GM18868 (cell line): ENCODE measurements around the gene KRTAP4-12.
"Not testable (repeated sequence)": the region's sequence is repeated elsewhere in the genome, so short reads cannot be mapped to it uniquely, and the experiment has no call there.

ENCODE experiments used
- ATAC-seq: cut with Tn5 transposase; IDR thresholded peaks from one replicate; pipeline ENCODE4 v1.9.1; 2021; ENCODE audit warnings: mild to moderate bottlenecking, moderate library complexity; ENCODE audit not compliant: unreplicated experiment

Gene KRTAP4-12

DNA sequence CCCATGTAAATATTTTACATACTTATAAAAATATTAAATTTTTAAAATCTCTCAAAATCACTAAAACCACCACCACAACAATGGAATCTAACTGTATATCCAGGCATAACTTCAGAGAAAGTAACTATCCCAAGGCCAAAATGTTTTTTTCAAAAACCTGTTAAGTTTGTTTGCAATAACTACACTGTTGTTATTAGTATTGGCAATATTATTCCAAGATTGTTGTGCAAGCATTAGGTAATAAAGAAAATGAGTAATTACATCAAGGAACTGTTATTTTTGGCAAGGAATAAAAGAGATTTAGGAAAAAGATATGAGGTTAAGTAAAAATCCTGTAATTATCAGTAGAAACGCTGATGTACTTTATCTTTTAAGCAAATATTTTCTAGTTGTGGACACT lies 3.4 kb upstream of the KRTAP4-12 start:
- ATAC-seq: no peak

DNA sequence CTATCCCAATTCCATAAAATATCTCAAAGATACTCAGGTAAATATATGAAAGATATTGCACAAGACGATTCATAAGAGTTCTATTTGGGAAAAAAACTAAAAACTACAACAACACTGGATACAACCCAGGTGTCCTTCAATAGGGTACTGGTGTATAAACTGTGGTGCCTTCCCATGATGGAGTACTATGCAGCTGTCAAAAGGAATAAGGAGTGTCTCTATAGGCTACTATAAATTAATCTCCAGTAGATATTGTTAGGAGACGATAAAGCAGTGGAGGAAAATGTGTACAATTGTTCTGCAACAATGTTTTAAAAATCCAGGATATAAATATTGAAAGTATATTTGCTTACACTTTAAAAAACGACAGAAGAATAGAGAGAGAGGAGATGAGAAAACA lies 2.4 kb upstream of the KRTAP4-12 start:
- ATAC-seq: no peak

DNA sequence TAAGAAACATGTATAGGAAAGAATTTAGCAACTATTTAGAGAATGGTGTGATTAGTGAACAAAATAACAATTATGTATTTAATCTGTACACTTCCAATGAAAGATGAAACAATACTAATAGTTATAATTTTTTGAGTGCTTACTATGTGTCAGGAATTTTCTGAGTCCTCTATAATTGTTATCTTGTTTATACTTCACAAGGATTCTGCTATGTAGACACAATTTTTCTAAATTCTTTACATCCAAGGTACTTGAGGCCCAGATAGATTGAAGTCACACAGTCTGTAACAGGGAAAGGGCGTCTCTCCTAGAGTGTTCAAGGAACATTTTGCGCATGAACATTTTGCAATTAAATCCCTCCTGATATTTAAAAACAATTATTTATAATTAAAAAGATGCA lies 1.1 kb upstream of the KRTAP4-12 start:
- ATAC-seq: no peak

DNA sequence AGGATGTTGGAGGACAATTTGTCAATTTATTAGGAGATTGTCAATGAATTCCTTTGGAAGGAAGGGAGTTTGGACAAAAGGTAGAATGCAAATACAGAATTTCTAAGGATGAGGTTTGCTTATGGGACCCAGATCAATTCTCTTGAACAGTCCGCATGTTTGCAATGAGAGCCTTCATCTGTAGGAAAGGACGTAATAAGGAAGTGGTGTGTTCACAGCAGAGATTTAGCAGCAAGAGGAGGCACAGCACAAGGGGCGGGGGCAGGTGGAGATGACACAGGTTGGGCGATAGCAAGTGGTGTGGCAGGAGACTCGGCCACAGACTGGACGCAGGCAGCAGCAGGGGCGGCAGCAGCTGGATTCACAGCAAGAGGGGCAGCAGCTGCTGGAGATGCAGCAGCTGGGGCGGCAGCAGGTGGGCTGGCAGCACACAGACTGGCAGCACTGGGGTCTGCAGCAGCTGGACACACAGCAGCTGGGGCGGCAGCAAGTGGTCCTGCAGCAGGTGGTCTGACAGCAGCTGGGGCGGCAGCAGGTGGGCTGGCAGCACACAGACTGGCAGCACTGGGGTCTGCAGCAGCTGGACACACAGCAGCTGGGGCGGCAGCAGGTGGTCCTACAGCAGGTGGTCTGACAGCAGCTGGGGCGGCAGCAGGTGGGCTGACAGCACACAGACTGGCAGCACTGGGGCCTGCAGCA lies 541 bp downstream of the KRTAP4-12 start:
- not testable (repeated sequence) for ATAC-seq

DNA sequence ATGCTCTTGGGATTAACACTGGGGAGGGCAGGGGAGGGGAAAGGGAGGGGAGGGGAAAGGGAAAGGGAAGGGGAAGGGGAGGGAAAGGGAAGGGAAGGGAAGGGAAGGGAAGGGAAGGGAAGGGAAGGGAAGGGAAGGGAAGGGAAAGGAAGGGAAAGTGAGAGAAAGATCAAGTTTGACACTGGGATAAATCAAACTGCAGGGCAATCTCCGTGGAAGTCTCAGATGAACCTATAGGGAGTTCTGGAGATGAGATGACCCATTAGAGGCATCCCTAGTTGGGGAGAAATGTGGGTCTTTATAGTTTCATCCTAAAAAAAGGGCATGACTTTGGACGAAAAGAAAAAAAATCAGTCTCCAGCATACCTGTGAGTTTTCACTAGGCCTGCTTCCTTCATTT lies 2.2 kb downstream of the KRTAP4-12 start:
- no peak for ATAC-seq

DNA sequence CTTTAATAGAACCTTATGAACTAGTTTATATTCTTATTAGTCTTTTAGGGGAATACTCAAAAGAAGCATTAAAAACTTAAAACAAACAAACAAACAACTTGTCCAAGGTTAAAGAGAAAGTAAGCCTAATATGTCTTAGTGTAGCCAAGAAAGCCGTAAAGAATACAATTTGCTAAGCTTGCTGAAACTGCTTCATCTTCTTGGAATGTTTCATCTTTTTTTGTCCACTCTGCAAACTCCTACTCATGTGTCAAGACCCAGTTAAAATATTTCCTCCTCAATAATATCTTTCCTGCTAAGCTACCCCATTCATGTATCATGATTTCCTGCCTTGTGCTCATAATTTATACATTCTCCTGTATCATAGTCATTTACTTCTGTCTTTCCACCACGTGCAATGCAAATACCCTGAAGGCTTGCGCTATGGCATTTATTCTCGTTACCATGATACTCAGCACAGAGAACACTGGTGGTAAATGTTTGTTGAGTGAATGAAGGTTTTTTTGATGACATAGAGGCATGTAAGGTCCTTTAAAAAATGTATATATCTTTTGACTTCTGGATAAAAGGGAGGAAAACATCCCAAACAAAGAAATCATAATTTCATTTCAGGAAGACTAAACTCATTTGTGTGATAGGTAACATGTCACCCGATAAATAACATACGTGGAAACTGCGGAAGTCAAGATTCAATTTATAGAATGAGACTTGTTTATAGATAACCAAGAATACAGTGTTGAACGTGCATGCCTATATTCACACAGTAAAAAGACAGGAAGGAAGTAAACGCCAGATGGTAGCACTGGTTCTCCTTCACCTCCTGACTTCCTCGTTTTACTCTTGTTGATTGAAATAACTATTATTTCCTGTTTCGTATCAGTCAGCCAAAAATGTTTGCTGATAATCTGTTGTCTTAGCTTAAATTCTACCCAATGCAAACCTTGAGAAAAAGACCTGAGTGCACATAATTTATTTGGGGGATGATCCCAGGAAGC lies 4.0 kb downstream of the KRTAP4-12 start:
- not testable (repeated sequence) for ATAC-seq

DNA sequence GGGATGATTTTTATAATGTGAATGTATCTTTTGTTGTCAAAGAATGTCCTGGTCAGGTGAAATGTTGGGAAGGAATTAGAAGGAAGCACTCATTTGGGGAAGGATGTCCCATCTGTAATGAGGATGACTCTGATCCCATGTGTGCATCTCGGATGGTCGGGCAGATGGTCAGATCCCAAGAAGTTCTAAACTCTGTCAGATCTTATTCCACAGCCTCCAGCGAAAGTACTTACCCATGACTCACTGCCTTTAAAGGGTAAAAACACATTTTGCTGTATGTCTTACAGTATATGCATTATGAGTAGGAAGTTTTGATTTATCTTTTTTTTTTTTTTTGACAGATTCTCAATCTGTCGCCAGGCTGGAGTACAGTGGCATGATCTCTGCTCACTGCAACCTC lies 5.3 kb downstream of the KRTAP4-12 start:
- ATAC-seq: no peak

DNA sequence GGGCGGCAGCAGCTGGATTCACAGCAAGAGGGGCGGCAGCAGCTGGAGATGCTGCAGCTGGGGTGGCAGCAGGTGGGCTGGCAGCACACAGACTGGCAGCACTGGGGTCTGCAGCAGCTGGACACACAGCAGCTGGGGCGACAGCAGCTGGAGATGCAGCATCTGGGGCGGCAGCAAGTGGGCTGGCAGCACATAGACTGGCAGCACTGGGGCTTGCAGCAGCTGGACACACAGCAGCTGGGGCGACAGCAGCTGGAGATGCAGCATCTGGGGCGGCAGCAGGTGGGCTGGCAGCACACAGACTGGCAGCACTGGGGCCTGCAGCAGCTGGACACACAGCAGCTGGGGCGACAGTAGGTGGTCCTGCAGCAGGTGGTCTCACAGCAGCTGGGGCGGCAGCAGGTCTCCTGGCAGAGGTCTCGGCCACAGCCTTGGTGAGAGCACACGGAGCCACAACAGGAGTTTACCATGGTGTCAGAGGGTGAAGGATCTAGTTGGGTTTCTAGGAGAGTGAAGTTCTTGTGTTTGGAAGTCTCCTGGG lies 6.1 kb downstream of the KRTAP4-12 start, which contains the start of gene KRTAP4-11:
TSS of gene KRTAP4-11 (minus strand) at position 528 of the 541 bp plus-strand sequence. CDS start at position 470, 58 bp downstream.
- ATAC-seq: not testable (repeated sequence)

DNA sequence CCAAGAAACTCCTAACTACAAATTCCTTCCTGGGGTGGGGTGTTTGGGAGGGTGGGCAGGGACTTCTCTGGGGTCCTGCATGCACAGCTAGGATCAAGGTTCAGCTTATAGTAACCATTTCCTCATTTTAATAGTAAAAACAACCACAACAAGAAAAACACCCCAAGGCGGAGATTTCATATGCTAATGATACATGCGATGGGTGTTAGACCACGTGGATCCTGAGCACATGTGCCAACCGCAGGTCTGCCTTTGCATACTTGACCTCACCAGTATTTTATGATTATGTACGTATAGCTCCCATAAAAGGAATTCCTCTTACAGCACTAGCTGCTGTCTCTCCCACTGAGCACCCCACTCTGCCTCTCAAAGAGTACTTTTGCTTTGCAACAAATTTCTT lies 7.7 kb downstream of the KRTAP4-12 start:
- ATAC-seq: no peak

DNA sequence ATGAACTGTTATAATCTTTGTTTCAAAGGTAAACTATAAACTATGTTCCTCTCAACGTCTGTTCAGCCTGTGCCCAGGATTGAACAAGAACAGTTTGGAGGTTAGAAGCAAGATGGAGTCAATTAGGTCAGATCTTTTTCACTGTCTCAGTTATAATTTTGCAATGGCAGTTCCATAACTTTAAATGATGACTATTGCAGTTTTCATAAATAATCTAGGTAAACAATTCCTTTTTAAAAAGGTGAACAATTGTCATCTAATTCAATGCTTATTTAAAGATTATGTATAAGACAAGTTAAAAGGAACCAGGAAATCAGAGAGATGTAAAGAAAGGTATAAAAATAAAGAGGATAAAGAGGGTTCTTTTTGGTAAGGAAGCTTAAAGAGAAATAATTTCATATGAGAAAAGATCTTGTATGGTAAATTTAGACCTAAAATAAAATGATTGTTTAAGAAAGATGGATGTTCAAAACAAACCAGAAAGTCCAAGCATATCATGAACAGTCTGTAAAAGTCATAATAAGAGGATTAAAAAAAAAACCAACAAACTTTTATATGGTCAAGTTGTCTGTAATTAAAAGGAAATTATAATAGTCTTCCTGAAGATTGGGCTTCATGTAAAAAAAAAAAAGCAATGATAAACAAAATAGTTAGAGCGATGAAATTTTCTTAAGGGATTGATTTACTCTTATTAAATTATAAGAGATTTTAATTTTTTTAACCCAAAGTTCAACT lies 12.7 kb downstream of the KRTAP4-12 start:
- no peak for ATAC-seq

DNA sequence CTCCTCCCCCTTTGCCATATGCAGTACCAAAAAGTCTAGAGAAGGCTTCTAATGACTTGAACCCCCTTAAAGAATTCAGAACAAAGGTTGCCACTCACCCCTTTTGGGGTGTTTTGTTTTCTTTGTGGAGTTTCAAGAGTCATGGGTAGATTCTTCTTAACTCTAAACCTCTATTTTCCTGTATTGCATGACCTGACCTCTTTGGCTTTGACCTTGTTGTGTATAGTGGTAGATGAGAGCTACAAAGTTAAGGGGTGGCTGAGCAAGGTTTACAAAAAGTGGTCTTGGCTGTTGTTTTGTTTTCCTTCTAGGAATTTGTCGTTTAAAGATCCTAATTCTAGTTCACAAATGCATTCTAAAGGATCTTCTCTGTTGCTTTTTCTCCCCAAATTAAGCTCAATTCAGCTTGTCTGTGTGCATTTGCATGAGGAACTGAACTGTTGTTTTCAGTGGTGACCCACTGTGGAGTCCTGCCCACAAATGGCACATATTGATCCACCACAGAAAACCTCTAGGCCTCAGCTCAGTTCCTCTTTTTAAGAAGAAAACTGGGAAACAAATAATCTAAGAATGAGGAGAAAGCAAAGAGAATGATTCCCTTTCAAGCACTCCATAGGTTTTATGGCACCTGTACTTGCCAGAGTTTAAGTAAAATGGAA lies 15.1 kb downstream of the KRTAP4-12 start:
- ATAC-seq: not testable (repeated sequence)

DNA sequence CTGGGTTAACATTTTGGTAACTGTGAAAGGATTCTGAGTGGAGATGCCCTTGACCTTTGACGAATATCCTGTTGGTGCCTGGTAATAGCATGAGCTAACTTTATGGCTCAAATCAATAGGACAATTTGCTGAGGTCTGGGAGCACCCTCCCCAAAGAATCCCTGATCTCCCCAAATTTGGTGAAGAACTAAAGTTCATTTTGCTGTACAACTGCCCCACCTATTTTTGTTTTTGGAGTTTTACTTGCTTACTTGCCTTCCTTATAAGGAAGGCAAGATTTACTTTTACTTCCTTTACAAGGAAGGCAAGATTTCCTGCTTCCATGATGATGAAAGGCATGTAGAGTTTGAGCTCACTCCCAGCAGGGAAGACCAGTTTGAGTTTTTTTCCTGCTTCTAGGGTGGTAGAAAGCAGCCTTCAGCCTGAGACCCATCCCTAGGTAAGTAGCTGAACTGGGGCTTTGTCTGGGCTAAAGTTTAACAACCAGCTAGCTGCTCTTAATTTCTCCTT lies 16.0 kb downstream of the KRTAP4-12 start:
- ATAC-seq: no peak

DNA sequence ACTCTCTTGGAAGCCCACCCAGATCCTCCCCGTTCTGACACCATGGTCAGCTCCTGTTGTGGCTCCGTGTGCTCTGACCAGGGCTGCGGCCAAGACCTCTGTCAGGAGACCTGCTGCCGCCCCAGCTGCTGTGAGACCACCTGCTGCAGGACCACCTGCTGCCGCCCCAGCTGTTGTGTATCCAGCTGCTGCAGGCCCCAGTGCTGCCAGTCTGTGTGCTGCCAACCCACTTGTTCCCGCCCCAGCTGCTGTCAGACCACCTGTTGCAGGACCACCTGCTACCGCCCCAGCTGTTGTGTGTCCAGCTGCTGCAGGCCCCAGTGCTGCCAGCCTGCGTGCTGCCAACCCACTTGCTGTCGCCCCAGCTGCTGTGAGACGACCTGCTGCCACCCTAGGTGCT lies 18.6 kb downstream of the KRTAP4-12 start, which contains the start of gene KRTAP4-9:
TSS of gene KRTAP4-9 (plus strand) at position 43 of the 400 bp plus-strand sequence. CDS start at position 43, 0 bp downstream.
- not testable (repeated sequence) for ATAC-seq

DNA sequence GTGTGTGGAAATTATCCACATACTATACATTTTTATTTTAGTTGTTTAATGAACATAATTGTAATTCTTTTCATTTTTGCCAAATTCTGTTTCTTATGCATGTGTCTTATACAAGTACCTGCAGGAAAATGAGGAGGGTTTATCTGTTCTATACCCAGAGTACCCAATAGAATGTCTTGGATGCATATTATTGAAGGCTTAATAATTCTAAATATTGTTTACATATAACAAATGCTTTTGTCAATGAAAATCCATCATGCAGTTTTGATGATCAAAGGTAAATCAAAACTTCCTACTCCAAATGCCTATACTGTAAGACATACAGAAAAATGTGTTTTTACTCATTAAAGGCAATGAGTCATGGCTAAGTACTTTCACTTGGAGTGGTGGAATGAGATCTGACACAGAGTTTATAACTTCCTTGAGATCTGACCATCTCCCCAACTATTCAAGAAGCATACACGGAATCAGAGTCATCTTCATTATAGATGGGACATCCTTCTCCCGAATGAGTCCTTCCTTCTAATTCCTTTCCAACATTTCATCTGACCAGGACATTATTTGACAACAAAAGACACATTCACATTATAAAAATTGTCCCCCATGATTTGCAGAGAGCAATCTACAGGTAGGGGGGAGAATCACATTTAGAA lies 19.5 kb downstream of the KRTAP4-12 start:
- ATAC-seq: not testable (repeated sequence)

DNA sequence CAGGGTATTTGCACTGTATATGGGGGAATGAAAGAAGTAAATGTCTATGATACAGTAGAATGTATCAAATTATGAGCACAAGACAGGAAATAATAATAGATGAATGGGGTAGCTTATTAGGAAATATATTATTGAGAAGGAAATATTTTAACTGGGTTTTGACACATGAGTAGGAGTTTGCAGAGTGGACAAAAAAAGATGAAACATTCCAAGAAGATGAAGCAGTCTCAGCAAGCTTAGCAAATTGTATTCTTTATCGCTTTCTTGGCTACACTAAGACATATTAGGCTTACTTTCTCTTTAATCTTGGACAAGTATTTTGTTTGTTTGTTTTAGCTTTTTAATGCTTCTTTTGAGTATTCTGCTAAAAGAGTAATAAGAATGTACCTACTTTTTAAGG lies 20.1 kb downstream of the KRTAP4-12 start:
- no peak for ATAC-seq

DNA sequence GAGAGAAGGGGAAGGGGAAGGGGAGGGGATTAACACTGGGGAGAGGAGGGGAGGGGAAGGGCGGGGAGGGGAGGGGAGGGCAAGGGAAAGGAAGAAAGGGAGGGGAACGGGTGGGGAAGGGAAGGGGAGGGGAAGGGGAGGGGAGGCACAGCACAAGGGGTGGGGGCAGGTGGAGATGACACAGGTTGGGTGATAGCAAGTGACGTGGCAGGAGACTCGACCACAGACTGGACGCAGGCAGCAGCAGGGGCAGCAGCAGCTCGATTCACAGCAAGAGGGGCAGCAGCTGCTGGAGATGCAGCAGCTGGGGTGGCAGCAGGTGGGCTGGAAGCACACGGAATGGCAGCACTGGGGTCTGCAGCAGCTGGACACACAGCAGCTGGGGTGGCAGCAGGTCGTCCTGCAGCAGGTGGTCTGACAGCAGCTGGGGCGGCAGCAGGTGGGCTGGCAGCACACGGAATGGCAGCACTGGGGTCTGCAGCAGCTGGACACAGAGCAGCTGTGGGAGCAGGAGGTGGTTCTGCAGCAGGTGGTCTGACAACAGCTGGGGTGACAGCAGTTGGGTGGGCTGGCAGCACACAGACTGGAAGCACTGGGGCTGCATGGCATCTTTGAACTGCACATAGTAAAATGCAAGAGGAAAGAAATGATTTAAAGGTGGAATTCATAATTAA lies 22.3 kb downstream of the KRTAP4-12 start, which contains the start of gene KRTAP4-16:
TSS of gene KRTAP4-16 (minus strand) at position 624 of the 674 bp plus-strand sequence. CDS start at position 624, 0 bp downstream.
- ATAC-seq: no peak

DNA sequence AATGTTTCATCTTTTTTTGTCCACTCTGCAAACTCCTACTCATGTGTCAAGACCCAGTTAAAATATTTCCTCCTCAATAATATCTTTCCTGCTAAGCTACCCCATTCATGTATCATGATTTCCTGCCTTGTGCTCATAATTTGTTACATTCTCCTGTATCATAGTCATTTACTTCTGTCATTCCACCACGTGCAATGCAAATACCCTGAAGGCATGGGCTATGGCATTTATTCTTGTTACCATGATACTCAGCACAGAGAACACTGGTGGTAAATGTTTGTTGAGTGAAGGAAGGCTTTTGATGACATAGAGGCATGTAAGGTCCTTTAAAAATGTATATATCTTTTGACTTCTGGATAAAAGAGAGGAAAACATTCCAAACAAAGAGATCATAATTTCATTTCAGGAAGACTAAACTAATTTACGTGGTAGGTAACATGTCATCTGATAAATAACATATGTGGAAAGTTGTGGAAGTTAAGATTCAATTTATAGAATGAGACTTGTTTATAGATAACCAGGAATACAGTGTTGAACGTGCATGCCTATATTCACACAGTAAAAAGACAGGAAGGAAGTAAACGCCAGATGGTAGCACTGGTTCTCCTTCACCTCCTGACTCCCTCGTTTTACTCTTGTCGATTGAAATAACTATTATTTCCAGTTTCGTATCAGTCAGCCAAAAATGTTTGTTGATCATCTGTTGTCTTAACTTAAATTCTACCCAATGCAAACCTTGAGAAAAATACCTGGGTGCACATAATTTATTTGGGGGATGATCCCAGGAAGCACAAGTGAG lies 24.1 kb downstream of the KRTAP4-12 start:
- ATAC-seq: not testable (repeated sequence)

DNA sequence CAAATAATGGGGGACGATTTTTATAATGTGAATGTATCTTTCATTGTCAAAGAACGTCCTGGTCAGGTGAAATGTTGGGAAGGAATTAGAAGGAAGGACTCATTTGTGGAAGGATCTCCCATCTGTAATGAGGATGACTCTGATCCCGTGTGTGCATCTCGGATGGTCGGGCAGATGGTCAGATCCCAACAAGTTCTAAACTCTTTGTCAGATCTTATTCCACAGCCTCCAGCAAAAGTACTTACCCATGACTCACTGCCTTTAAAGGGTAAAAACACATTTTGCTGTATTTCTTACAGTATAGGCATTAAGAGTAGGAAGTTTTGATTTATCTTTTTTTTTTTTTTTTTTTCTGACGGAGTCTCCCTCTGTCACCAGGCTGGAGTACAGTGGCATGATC lies 25.5 kb downstream of the KRTAP4-12 start:
- no peak for ATAC-seq
